SK-N-SH (cell line): ENCODE data around the gene PLD4.

ENCODE experiments used
- CTCF ChIP-seq: fragments of 200-600 bp; sonication (generic); IDR thresholded peaks from 2 replicates; pipeline ENCODE4 v1.6.1; 2017; ENCODE audit warnings: antibody characterized with exemption, mild to moderate bottlenecking, moderate library complexity
- EP300 ChIP-seq, 2 experiments: IDR thresholded peaks; 2 replicates each; pipeline versions ENCODE4 v1.4.0 to v1.6.1; 2012; ENCODE audit warnings: borderline replicate concordance in 1 of 2, low read depth in 1 of 2, low read length in 1 of 2
- FOXJ3 ChIP-seq: sonication (generic); formaldehyde crosslinking; IDR thresholded peaks from 2 replicates; pipeline ENCODE4 v1.5.1; 2020; ENCODE audit warnings: mild to moderate bottlenecking, missing genetic modification reagents
- NRF1 ChIP-seq: IDR thresholded peaks from 2 replicates; pipeline ENCODE4 v1.6.1; 2012; ENCODE audit warnings: low read depth, mild to moderate bottlenecking, low read length
- POLR2AphosphoS5 ChIP-seq: IDR thresholded peaks from 2 replicates; pipeline ENCODE4 v1.6.1; 2012; ENCODE audit warnings: low read depth, low read length
- SIN3A ChIP-seq: IDR thresholded peaks from 2 replicates; pipeline ENCODE4 v1.6.1; 2012; ENCODE audit warnings: low read depth, mild to moderate bottlenecking, low read length, moderate library complexity, borderline replicate concordance
- TCF12 ChIP-seq: IDR thresholded peaks from 2 replicates; pipeline ENCODE4 v1.4.0; 2012
- TF ChIP-seq, protein P1 (sequence below): IDR thresholded peaks from 2 replicates; pipeline ENCODE4 v1.6.1; 2012; ENCODE audit warnings: mild to moderate bottlenecking, low read depth, low read length, moderate library complexity

GRCh38 chr14:104973385-104974145 lies 48.9 kb downstream of the PLD4 start:
- TF ChIP-seq CTCF, result no peak
- no peak for TF ChIP-seq NRF1
- TF ChIP-seq, protein P1, sequence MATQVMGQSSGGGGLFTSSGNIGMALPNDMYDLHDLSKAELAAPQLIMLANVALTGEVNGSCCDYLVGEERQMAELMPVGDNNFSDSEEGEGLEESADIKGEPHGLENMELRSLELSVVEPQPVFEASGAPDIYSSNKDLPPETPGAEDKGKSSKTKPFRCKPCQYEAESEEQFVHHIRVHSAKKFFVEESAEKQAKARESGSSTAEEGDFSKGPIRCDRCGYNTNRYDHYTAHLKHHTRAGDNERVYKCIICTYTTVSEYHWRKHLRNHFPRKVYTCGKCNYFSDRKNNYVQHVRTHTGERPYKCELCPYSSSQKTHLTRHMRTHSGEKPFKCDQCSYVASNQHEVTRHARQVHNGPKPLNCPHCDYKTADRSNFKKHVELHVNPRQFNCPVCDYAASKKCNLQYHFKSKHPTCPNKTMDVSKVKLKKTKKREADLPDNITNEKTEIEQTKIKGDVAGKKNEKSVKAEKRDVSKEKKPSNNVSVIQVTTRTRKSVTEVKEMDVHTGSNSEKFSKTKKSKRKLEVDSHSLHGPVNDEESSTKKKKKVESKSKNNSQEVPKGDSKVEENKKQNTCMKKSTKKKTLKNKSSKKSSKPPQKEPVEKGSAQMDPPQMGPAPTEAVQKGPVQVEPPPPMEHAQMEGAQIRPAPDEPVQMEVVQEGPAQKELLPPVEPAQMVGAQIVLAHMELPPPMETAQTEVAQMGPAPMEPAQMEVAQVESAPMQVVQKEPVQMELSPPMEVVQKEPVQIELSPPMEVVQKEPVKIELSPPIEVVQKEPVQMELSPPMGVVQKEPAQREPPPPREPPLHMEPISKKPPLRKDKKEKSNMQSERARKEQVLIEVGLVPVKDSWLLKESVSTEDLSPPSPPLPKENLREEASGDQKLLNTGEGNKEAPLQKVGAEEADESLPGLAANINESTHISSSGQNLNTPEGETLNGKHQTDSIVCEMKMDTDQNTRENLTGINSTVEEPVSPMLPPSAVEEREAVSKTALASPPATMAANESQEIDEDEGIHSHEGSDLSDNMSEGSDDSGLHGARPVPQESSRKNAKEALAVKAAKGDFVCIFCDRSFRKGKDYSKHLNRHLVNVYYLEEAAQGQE, result 0 out of 2 replicates have a peak, but pooled peaks have one; percentile 8
- peak in 1 of 2 experiments; percentile 81; a peak in 1 of 4 replicates for TF ChIP-seq EP300 (IDR thresholded peaks at IDR 0.05; ENCODE audit: borderline replicate concordance in 1 of 2, low read depth in 1 of 2, low read length in 1 of 2)
- peak; percentile 40; the same call in 1 of the 2 replicates for TF ChIP-seq POLR2AphosphoS5
- no peak for TF ChIP-seq FOXJ3 (CRISPR knock-in tag)
- TF ChIP-seq TCF12, result peak; percentile 81
- 0 out of 2 replicates have a peak, but pooled peaks have one; percentile 56 for TF ChIP-seq SIN3A
